SKM-1 (cell line): ENCODE results near the gene PIEZO1.

ENCODE experiments used
- DNase-seq: peaks from one replicate; lab custom pipeline; 2025; ENCODE audit not compliant: unreplicated experiment; lab: John Stamatoyannopoulos, UW

Gene PIEZO1

DNA sequence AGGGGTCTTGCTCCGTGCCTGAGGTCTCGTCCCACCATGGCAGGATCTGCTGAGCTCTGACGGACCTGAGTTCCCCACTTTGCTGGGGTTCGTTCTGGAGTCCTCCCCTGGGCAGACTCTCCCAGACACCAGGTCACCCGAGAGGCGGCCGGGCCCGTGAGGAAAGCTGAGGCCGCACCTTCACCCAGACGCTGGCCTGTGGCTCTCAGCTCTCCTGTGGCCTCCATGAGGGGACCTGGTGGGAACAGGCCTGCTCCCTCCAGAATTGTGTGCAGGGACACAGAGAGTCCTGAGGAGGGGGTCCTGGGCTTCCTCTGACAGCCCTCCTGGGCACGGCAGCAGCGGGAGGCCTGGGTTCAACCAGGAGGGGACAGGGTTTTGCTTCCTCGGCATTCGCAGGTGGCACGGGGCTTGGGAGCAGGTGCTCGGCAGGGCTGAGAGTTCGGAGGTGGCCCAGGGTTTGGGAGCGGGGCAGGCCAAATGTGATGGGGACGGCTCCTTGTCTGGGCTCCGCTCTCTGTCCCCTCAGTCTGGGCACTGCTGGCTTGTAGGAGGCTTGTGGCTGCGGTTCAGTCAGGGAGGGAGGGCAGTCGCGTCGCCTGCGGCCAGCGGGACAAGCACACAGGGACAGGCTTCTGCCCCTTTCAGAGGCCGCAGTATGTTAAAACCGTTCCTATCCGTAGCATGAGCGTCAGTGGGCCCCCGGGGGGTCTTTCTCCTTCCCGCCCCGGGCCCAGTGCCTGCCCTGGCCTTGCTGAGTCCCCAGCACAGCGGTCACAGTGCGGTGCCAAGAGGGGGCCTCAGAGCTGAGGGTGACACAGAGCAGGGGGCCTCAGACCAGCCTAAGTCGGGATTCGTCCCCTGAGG is 90.6 kb downstream of the PIEZO1 start:
- no peak for DNase-seq

DNA sequence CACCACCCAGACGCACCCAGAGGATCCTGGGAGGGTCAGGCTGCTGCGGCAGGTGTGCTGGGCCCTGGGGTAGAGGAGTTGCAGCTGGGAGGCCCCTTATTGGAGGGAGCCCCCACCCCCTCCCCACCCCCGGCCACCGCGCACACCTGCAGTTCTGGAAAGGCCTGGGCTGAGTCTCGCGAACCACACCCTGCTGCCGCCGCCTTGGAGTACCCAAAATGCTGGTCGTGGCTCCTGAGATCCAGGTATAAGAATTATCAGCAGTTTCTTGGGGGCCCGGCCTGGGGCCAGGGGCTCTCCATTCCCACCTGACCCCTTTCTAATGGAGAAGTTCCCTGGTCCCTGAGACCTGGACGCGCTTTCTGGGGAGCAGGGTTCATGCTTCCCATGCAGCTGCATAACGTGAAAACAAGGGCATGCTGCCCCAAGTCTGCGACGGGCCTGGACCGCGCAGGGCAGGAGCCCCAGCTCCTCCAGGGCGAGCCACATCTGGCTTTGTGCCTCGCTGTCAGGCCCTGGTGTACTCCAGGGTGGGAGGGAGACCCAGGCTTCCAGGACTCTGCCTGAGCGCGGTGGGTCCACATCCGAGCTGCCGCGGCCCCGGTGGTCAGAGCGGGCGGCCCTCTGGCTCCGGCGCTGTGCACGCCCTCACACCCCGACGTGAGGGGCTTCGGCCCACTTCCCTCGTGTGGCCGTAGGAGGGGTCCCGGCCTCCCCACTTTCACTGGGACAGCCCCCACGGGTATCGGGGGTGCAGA is 91.4 kb downstream of the PIEZO1 start:
- no peak for DNase-seq

DNA sequence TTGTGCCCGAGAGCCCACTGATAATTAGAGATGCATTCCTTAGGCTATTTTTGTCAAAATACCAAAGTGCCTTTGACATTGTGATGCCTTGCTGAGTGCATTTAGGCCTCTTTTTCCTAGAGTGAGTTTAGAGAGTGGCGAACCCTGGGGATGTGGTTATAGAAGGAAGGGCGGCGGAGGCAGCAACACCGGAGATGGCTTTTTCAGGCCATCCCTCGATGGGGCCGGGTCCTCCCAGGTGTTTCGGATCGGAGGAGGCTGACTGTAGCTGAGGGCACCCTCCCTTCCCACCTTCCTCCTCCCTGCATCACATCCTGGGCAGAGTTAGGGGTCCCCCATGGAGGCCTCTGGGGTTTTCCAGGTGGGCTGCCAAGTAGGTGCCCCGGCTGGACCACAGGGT is 92.2 kb downstream of the PIEZO1 start:
- no peak for DNase-seq

DNA sequence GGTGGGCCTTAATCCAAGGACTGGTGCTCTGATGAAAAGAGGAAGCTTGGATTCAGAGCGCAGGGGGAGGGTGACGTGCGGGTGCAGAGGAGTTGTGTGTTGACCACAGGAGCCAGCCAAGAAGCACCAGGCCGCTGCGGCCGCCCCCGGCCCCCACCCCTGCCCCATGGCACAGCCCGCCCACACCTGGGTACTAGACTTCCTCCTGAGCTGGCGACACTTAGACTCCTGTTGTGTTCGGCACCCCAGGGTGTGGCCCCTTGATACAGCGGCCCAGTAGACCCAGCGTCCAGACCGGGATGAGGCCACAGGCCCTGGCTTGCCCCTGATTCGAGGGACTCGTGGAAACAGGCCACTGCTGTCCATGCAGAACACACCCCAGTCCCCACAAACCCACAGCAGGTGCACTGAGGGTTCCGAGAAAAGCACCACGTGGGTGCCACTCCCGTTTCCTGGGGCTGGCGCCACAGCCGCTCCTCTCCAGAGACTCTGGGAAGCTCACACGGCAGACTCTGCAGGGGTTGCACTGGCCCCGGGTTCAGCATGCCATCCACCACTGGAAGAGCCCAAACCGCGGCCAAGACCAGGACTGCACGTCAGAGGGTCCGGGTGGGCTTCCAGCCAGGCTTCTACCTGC is 93.0 kb downstream of the PIEZO1 start:
- DNase-seq, result peak; percentile 92

DNA sequence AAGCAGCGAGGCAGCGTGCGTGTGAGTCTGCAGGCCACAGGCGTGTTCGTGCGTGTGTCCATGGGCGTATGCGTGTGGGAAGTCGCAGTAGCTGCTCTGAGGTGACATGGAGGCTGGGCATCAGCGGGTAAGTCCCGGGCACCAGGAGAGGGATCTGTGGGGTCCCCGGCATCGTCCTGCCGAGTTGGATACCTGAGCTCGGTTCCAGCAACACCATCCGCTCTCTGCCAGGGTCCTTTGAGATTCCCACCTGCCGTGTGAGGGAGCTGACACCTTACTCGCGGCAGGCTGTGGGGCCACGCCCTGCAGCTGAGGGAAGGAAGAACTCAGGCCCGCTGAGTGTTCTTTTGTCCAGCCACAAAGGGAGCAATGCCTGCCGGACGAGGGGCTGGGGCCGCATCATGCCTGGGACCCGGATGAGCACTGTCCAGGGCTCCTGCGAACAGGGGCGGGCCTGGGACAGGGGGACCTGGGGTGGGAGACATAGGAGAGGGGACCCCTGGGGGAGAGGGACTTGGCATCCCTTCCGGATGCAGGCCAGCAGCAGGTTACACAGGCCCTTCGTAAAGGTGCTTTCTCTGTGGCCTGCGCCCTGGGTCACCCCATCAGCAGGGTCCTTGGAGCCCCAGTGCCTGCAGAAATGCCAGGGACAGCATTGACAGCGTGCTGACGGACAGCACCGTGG is 93.7 kb downstream of the PIEZO1 start:
- no peak for DNase-seq

DNA sequence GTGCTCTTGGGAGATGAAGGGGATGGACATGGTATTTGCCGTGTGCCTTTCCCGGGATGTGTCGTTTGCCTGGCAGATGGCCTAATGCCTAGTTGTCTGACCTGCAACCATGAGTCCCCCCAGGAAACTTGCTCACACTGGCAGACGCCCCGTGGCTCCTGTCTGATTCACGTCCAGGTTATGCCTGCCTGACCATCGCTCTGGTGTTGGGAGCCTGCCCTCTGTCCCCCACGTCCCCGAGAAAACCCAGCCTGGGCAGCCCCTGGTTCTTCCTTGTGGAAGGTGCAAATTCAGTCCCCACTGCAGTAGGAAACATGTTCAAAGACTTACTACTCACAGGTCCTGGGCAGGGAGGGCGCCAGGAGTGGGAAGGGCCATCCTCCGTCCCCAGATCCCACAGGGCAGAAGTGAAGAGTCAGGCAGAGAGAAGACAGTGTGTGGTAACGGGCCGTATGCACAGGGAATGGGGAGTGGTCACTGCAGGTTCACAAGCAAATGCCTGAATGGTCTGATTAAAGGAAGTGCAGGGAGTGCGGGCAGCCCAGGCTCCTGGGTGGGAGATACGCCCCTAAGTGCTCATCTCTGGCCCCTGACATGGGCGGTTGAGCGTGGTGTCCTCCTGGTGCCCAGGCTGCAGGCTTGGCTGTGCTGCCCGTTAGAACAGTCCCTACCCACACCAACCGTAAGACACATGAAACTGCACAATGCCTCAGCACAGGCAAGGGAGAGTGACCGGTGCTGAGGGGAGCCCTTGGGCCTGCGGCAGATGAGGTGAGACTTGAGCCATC is 94.5 kb downstream of the PIEZO1 start:
- no peak for DNase-seq

DNA sequence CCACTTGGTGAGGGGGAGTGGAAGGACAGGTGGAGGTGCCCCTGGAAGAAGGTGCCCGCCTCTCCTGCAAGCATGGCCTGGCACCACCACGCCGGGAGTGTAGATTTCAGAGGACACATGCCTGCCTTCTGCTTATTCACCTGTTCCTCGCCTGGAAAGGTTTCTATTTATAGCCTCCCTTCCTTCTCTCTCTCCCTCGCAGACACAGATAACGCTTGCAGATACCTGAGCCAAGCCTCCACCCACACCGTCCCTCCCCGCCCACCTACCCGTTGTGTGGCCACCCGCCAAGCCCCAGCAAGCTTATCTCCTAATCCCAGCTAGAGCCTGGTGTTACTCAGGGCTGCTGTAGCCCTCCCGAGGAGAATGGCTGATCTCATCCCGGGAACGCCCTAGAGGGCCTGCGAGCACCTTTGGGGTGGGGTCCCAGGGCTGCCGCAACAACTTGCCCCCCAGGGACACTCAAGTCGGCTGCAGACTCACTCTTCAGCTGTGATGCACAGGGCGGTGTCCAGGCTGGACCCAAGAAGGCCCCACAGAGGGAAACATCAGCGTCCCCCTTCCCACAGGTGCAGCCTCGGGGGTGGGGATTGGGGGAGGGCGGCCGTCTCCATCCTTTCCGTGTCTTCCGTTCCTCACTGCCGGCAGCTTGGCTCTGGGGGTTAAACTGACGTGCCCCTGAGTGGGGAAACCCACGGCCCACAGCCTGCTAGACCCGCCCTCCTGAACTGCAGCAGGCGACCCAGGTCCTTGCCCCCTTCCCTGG is 96.8 kb downstream of the PIEZO1 start:
- no peak for DNase-seq

DNA sequence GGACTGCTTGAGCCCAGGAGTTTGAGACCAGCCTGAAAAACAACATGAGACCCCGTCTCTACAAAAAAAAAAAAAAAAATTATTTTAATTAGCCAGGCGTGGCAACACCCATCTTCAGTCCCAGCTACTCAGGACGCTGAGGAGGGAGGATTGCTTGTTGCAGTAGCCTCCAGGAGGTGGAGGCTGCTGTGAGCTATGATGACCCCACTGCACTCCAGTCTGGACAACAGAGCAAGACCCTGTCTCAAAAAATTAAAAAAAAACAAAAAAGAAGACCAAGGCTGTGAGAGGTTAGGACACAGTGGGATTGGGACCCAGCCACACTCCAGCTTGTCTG is 97.4 kb downstream of the PIEZO1 start:
- no peak for DNase-seq

DNA sequence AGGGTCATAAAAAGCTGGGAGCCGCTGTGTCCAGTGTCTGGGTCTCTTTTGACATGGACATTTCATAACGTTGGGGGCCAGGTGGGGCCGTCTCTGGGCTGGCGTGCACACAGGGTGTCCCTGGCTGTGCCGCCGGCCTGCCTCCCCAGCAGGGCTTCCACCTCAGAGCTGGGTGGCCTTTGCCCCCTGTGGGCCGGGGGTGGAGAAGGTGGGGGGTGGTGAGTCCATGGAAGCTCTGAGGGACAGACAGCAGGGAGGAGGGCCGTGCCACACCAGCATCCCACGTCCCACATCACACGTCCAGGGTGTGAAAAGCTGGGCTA is 97.8 kb downstream of the PIEZO1 start:
- no peak for DNase-seq

DNA sequence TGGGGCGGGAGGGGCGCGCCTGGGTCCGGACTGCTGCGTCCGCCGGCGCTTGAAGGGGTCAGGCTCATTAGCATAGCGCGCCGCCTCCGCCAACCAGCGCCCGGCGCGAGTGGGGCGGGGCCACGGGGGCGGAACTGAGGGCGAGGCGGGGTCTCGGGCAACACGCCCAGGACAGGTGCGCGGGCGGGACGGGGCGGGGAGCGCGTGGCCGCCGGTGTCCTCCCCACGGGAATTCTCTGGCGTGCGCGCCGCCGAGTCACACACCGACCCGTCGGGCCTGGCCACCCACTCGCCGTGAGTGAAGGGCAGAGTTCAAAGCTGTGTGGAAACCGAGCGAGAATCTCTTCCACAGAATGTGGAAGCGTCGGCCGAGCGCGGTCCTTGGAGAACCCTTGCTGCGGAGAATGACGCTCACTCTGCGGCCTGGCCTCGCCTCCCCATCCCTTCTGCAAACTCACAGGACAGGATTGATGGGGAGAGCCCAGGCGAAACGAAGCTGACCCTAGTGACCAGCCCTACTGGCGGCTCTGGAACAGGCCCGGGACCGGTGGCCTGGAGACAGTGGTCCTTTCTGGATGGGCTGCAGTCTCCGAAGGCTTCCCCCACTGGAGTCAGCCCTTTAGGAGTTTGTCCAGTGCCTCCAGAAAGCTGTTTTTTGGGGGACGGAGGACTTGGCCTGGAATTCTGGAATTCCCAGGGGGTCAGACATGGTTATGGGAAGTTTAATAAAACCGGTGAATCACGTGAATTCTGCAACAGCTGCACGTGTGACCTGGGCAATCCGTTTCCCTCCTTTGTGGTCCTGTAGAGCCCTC is 98.4 kb downstream of the PIEZO1 start, which contains the start of gene SNAI3:
Gene SNAI3 (minus strand): TSS at position 69 of the 815 bp plus-strand sequence. CDS start 101 bp downstream, outside the sequence.
- DNase-seq, result peak; percentile 23

DNA sequence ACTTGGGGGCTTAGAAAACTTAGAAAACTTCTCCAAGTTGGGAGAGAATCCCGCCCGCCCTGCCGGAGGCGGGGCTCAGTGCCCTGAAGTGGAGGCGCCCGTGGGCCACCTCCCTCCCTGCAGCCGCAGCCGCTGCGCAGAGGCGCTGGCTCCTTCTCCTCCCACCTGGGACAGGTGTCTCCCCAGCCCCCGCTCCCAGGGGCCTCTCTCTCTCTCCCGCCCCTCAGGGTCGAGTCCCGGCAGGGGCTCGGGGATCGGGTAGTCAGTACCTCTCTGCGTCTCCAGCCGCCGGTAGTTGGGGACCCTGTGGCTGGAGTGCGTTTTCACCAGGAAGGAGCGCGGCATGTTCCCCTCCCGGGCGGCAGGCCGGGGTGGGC is 99.0 kb downstream of the PIEZO1 start:
- DNase-seq, result no peak

DNA sequence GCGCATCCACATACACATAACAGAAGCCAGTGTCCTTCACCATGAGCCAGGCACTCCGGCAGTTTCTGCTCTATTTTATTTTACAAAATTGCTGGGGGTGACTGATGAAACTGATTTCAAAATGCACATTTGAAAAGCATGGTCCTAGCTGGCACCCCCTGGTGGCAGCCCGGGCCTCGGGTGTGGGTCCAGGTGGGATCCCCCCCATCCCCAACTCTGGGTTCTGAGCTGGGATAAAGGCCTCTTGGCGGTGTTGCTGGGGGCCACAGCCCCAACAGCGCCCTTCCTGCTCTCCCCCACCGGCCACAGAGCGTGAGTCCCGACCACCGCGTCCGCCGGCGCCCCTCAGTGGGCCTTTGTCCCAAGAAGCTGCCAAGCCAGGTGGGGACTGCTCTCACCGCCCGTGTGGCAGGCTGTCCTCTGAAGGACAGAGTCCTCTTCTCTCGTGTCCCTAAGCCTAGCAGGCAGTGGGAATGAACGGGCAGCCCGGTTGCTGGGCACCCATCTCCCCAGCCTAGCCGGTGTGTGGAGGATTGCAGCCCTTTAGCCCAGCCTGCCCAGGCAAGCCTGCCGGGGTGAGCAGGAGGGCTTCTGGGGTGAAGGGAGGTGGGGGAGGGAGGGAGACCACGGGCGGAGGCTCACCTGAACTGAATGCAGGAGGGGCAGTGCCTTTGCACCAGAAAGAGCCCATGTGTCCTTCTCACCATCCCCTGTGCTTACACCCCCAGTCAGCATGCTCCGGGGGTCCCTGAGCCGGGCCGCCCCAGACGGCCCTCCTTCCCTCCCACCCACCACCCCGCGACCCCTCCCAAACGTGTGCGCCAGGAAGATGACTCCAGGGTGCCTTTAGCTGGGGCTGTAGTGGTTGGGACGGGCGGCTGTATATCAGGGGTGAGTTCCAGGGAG is 99.6 kb downstream of the PIEZO1 start:
- peak; percentile 26 for DNase-seq

DNA sequence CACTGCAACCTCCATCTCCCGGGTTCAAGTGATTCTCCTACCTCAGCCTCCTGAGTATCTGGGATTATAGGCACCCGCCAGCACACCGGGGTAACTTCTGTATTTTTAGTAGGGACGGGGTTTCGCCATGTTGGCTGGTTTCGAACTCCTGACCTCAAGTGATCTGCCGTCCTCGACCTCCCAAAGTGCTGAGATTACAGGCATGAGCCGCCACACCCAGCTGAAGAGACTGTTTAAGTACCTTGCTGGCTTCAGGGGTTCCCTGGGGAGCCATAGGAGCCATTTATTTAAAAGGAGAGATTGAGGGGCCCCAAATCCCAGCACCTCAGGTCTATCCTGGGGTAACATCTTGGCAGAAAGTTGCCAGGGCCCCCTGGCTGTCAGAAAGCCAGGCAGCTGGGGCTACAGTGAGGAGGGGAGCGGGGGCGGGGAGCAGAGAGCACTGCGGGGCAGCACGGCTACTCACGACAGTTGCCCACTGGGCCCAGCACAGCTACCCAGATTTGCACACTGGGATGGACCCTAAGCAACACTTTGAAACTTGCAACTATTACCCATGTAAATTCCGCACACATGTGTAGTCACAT is 100.4 kb downstream of the PIEZO1 start:
- no peak for DNase-seq

DNA sequence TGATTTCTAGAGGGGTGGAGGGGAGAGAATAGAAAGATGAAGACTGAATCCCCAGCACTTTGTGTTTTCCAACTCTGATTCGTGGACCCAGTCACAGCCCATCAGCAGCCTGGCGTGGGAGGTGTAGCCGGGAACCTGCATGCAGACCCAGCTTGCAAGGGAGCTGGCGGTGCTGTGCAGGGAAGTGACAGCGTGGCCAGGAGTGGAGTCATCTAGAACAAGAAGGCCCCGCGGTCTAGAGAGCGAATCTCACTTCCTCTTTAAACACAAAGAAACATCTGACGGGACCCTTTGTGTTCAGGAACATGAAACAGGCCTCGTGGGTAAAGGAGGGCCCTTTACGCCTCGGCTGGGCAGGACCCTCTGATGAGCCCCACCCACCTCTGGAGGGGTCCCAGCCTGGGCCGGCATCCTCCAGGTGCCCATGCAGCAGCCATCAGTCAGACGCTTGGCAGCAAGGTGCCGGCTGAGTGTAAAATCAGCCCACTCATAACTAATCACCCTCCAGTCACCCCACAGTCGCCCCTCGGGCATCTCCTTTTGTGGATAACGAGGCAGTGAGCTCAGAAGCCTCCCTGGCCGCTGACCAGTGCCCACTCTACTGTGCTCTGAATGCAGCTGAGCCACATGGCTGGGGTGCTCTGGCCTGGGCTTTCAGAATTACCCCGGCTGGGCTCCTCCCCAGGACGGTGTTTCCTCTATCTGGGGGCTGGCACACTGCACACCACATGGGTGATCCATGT is 103.1 kb downstream of the PIEZO1 start:
- peak; percentile 90 for DNase-seq

DNA sequence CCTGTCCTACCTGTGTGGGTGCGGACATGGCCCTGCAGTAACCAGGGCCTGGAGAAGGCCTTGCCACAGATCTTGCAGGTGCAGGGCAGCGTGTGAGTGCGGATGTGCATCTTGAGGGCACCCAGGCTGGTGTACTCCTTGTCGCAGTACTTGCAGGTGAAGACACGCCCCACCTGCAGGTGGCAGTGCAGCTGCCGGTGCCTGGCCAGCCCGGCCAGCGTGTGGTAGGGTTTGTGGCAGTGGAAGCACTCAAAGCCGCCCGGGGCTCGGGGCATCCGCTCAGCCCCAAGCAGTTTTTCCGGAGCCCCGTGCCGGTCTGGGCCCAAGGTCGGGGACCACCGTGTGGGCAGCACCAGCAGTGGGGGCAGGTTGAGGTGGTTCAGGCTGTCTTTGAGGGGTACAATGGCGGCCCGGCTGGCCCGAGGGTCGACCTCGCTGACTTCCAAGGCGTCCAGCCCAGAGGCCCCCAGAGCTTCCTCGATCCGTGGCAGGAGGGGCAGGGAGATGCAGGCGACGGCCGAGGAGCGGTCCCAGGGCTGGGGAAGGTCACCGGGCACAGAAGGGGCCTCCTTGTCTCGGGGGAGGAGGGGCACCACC is 103.8 kb downstream of the PIEZO1 start:
- DNase-seq, result no peak

DNA sequence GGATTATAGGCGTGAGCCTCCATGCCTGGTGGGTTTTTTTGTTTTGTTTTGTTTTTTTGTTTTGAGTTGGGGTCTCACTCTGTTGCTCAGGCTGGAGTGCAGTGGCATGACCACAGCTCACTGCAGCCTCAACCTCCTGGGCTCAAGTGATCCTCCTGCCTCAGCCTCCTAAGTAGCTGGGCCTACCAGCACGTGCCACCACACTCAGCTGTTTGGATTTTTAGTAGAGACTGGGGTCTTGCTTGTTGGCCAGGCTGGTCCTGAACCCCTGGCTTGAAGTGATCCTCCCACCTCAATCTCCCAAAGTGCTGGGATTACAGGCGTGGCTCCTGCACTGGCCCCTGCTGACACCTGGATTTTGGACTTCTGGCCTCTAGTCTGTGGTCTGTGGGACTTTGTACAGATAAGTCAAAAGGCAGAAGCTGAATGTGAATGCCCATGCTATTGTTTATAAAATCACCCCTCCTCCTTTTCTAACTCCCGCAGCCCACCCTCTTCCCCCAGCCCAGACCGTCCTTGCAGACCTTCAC is 104.4 kb downstream of the PIEZO1 start:
- DNase-seq, result no peak
